H9 (cell line): Measurements from ENCODE around the gene OR6B3. TPM values are rescaled to one million over a fixed set of nuclear protein-coding genes. Genes with fewer than 3 reads are reported as not detected.

ENCODE experiments used
- DNase-seq: peaks from one replicate; pipeline ENCODE4 v3.0.0-alpha.2; 2017
- H2AFZ ChIP-seq: one replicate; pipeline ENCODE4 v1.6.1; 2013; ENCODE audit warnings: mild to moderate bottlenecking, low read length, control low read depth, moderate library complexity
- H2AK5ac ChIP-seq: 2 replicates; pipeline ENCODE4 v1.6.1; 2013; ENCODE audit warnings: low read length, control low read depth, mixed read lengths; ENCODE audit not compliant: insufficient read length
- H2BK120ac ChIP-seq: one replicate; pipeline ENCODE4 v1.6.1; 2013; ENCODE audit warnings: low read depth, mild to moderate bottlenecking, low read length, control low read depth, inconsistent platforms; ENCODE audit not compliant: poor library complexity, severe bottlenecking
- H2BK12ac ChIP-seq: 2 replicates; pipeline ENCODE4 v1.6.1; 2013; ENCODE audit warnings: low read length, control low read depth, mixed read lengths, low read depth; ENCODE audit not compliant: insufficient read length
- H2BK15ac ChIP-seq: 2 replicates; pipeline ENCODE4 v1.6.1; 2013; ENCODE audit warnings: low read depth, low read length, control low read depth
- H2BK20ac ChIP-seq: one replicate; pipeline ENCODE4 v1.6.1; 2013; ENCODE audit warnings: low read depth, mild to moderate bottlenecking, low read length, control low read depth, inconsistent platforms; ENCODE audit not compliant: poor library complexity, severe bottlenecking
- H2BK5ac ChIP-seq: 2 replicates; pipeline ENCODE4 v1.6.1; 2013; ENCODE audit warnings: low read length, control low read depth, mixed read lengths; ENCODE audit not compliant: insufficient read length
- H3K14ac ChIP-seq: 2 replicates; pipeline ENCODE4 v1.6.1; 2013; ENCODE audit warnings: low read length, control low read depth; ENCODE audit not compliant: insufficient read depth
- H3K18ac ChIP-seq: 2 replicates; pipeline ENCODE4 v1.6.1; 2013; ENCODE audit warnings: low read depth, mild to moderate bottlenecking, mixed read lengths, low read length, control low read depth; ENCODE audit not compliant: insufficient read length
- H3K23ac ChIP-seq: 2 replicates; pipeline ENCODE4 v1.6.1; 2013; ENCODE audit warnings: low read length, control low read depth, mixed read lengths, low read depth; ENCODE audit not compliant: insufficient read length
- H3K23me2 ChIP-seq: 2 replicates; pipeline ENCODE4 v1.6.1; 2013; ENCODE audit warnings: low read depth, mild to moderate bottlenecking, mixed read lengths, low read length, control low read depth; ENCODE audit not compliant: insufficient read length, poor library complexity, severe bottlenecking
- H3K27ac ChIP-seq: 2 replicates; pipeline ENCODE4 v1.5.1; 2013; ENCODE audit warnings: low read length, control low read depth, mixed read lengths, low read depth; ENCODE audit not compliant: insufficient read length
- H3K27me3 ChIP-seq: 2 replicates; pipeline ENCODE4 v1.6.1; 2013; ENCODE audit warnings: low read length, control low read depth, inconsistent platforms; ENCODE audit not compliant: insufficient read depth
- H3K4ac ChIP-seq: 2 replicates; pipeline ENCODE4 v1.6.1; 2013; ENCODE audit warnings: low read depth, mild to moderate bottlenecking, control low read depth, inconsistent platforms, low read length, moderate library complexity
- H3K4me1 ChIP-seq: 2 replicates; pipeline ENCODE4 v1.6.1; 2013; ENCODE audit warnings: low read length, control low read depth, inconsistent platforms; ENCODE audit not compliant: insufficient read depth
- H3K4me2 ChIP-seq: 2 replicates; pipeline ENCODE4 v1.6.1; 2013; ENCODE audit warnings: low read length, control low read depth, mixed read lengths; ENCODE audit not compliant: insufficient read length, insufficient read depth
- H3K56ac ChIP-seq: 2 replicates; pipeline ENCODE4 v1.6.1; 2013; ENCODE audit warnings: low read depth, mild to moderate bottlenecking, mixed read lengths, low read length, control low read depth; ENCODE audit not compliant: insufficient read length
- H3K79me1 ChIP-seq: 2 replicates; pipeline ENCODE4 v1.6.1; 2013; ENCODE audit warnings: low read depth, mild to moderate bottlenecking, moderate library complexity, low read length, control low read depth, inconsistent platforms; ENCODE audit not compliant: insufficient read depth, poor library complexity, severe bottlenecking
- H3K79me2 ChIP-seq: 2 replicates; pipeline ENCODE4 v1.6.1; 2013; ENCODE audit warnings: low read length, control low read depth, inconsistent platforms; ENCODE audit not compliant: insufficient read depth
- H3K9ac ChIP-seq: 2 replicates; pipeline ENCODE4 v1.6.1; 2013; ENCODE audit warnings: low read length, control low read depth, mixed read lengths; ENCODE audit not compliant: insufficient read length; ENCODE audit errors: extremely low read depth
- H3K9me3 ChIP-seq: one replicate; pipeline ENCODE4 v1.6.1; 2013; ENCODE audit warnings: low read depth, low read length, inconsistent platforms; ENCODE audit not compliant: control insufficient read depth
- H3T11ph ChIP-seq: one replicate; pipeline ENCODE4 v1.6.1; 2013; ENCODE audit warnings: mild to moderate bottlenecking, low read length, control low read depth, inconsistent platforms
- H4K20me1 ChIP-seq: one replicate; pipeline ENCODE4 v1.6.1; 2013; ENCODE audit not compliant: control insufficient read depth, insufficient read length, insufficient read depth
- H4K5ac ChIP-seq: 2 replicates; pipeline ENCODE4 v1.6.1; 2013; ENCODE audit warnings: low read depth, mild to moderate bottlenecking, mixed read lengths, low read length, control low read depth; ENCODE audit not compliant: insufficient read length
- H4K8ac ChIP-seq: replicated peaks from 2 replicates; pipeline ENCODE4 v1.6.1; 2013; ENCODE audit warnings: low read length, control low read depth, mixed read lengths, low read depth; ENCODE audit not compliant: insufficient read length
- H4K91ac ChIP-seq: 2 replicates; pipeline ENCODE4 v1.6.1; 2013; ENCODE audit warnings: low read depth, mild to moderate bottlenecking, moderate library complexity, mixed read lengths, low read length, control low read depth; ENCODE audit not compliant: insufficient read length
- H3K27ac Mint-ChIP-seq, 3 experiments: 2 replicates in 2 of 3; 3 replicates in 1 of 3; pipeline ENCODE4 v1.8.0; 2020 to 2021; ENCODE audit warnings: mixed read lengths in 3 of 3, mild to moderate bottlenecking in 1 of 3, moderate library complexity in 1 of 3
- H3K27me3 Mint-ChIP-seq: 2 replicates; pipeline ENCODE4 v1.8.0; 2021; ENCODE audit warnings: low read depth, mild to moderate bottlenecking, moderate library complexity, mixed read lengths
- H3K36me3 Mint-ChIP-seq, 3 experiments: 2 replicates in 2 of 3; 3 replicates in 1 of 3; pipeline ENCODE4 v1.8.0; 2020 to 2021; ENCODE audit warnings: low read depth in 3 of 3, mixed read lengths in 3 of 3; ENCODE audit not compliant: insufficient read depth in 1 of 3
- H3K4me1 Mint-ChIP-seq, 2 experiments: 2 replicates each; pipeline ENCODE4 v1.8.0; 2020; ENCODE audit warnings: mixed read lengths in 2 of 2
- H3K4me3 Mint-ChIP-seq, 2 experiments: 2 replicates in 1 of 2; 3 replicates in 1 of 2; pipeline ENCODE4 v1.8.0; 2020 to 2021; ENCODE audit warnings: mild to moderate bottlenecking in 2 of 2, mixed read lengths in 2 of 2, moderate library complexity in 1 of 2
- H3K9me3 Mint-ChIP-seq, 2 experiments: 2 replicates in 1 of 2; 3 replicates in 1 of 2; pipeline ENCODE4 v1.8.0; 2020; ENCODE audit warnings: mild to moderate bottlenecking in 2 of 2, mixed read lengths in 2 of 2, moderate library complexity in 1 of 2
- WGBS: extraction: QIAGEN DNeasy Blood & Tissue Kit; methylation state at CpG from one replicate; pipeline ENCODE4 v1.1.7; 2013; ENCODE audit warnings: missing lambda C conversion rate, low lambda C conversion rate, mixed read lengths; ENCODE audit not compliant: insufficient read length; ENCODE audit errors: extremely low coverage; 5-methylcytosine and 5-hydroxymethylcytosine counted together
- total RNA-seq: library from RNA; stranded (reverse); gene quantifications from 2 replicates; pipeline ENCODE4 v1.2.1, GENCODE V29; 2021
- TF ChIP-seq, protein P1 (sequence below): fragments of 200-600 bp; sonication (generic); conservative IDR thresholded peaks from 3 replicates; pipeline ENCODE4 v1.8.0; 2021; ENCODE audit warnings: antibody characterized with exemption, mild to moderate bottlenecking

OR6B3 gene
- total RNA-seq, 1 experiment from 2014 or later: not detected

DNA sequence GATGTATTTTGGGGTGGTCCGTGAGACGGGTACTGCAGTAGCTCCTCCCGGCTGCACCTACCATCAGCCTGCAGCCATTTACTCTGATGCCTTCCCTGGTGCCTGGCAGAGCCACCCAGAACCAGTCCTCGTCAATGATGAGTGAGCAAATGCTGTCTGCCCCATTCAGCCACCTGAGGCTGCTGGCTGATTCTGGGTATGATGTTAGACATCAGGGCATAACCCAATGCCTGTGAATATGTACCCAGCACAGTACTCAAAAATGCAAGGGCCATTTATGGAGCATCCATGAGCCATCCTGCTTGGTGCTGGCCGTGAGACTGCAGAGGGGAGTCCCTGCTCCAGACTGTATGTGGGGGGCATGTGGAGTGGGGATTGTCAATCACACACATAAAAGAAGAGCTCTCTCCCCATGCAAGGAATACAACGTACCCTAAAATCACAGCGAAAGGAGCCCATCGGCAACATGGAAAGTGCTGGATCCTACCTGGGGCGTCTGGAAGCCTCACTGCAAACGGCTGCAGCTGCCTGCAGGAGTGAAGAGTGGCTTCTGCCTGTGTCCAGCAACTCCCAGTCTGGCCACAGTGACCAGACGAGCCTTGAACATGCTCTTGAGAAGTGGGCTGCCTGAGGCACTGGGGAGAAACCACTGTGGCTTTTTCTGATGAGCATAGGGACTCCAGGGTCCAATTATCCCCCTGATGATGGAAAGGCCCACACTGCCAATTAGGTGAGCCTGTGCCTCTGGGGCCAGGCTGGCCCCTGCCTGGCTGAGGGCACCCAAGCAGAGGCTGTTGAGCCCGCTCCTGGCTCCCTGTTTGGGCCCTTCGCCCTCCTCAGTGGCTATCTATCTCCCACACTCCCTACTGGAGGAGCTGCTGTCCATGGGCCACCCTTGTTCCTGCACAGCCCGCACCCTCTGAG lies 20.7 kb downstream of the OR6B3 start:
- Histone ChIP-seq H2BK120ac (no peak overlapping the region), H3K4me1 (no peaks in the 10 kb centered on the region), H3K9me3 (no peaks in the 10 kb centered on the region), H3K56ac (no peak overlapping the region), H3K4me2 (no peak overlapping the region), H2BK12ac (no peak overlapping the region), H3K27me3 (no peaks in the 10 kb centered on the region; the same call in 1 of the 2 replicates), H2AK5ac (no peak overlapping the region), H3K23me2 (no peaks in the 10 kb centered on the region), H3T11ph (no peak overlapping the region), H4K91ac (no peak overlapping the region), H3K14ac (no peak overlapping the region; the same call in 1 of the 2 replicates), H4K5ac (no peak overlapping the region), H3K4ac (no peak overlapping the region), H3K23ac (no peak overlapping the region), H4K8ac (no peak overlapping the region), H3K79me2 (no peaks in the 10 kb centered on the region), H3K9ac (no peak overlapping the region), H2BK15ac (no peak overlapping the region), H2BK20ac (no peak overlapping the region), H2BK5ac (no peak overlapping the region), H2AFZ (no peak overlapping the region), H3K27ac (no peak overlapping the region), H3K18ac (no peak overlapping the region), H4K20me1 (no peaks in the 10 kb centered on the region), H3K79me1 (no peaks in the 10 kb centered on the region)
- Mint-ChIP-seq H3K4me1 (0 out of 4 replicates have a peak, but pooled peaks cover 0 to 2% of the 10 kb centered on the region in 2 experiments), H3K4me3 (no peak overlapping the region; a peak in 1 of 5 replicates), H3K36me3 (no peaks in the 10 kb centered on the region; a peak in 1 of 7 replicates), H3K27ac (no peak overlapping the region), H3K9me3 (no peaks in the 10 kb centered on the region; a peak in 1 of 5 replicates), H3K27me3 (peaks cover 77% of the 10 kb centered on the region)
- WGBS: no CpG with 5 or more reads among the region's 14 CpGs
- no peak for DNase-seq
- TF ChIP-seq, protein P1, sequence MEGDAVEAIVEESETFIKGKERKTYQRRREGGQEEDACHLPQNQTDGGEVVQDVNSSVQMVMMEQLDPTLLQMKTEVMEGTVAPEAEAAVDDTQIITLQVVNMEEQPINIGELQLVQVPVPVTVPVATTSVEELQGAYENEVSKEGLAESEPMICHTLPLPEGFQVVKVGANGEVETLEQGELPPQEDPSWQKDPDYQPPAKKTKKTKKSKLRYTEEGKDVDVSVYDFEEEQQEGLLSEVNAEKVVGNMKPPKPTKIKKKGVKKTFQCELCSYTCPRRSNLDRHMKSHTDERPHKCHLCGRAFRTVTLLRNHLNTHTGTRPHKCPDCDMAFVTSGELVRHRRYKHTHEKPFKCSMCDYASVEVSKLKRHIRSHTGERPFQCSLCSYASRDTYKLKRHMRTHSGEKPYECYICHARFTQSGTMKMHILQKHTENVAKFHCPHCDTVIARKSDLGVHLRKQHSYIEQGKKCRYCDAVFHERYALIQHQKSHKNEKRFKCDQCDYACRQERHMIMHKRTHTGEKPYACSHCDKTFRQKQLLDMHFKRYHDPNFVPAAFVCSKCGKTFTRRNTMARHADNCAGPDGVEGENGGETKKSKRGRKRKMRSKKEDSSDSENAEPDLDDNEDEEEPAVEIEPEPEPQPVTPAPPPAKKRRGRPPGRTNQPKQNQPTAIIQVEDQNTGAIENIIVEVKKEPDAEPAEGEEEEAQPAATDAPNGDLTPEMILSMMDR: no peak
